Hippocampal formation (tissue), 2 donors: ENCODE measurements around the gene HEATR1.
"Not testable (repeated sequence)": the region's sequence is repeated elsewhere in the genome, so short reads cannot be mapped to it uniquely, and the experiment has no call there.

Source experiments
- DNase-seq, 2 donors: peaks; one replicate each; lab custom pipeline; 2025; lab: John Stamatoyannopoulos, UW

HEATR1 gene

GRCh38 chr1:236581528-236581927 lies 22.8 kb downstream of the HEATR1 start:
- DNase-seq: no peak

- not testable (repeated sequence) for DNase-seq
Observed at GRCh38 chr1:236580404-236580803, 23.9 kb downstream of the HEATR1 start.

GRCh38 chr1:236578661-236579060 lies 25.7 kb downstream of the HEATR1 start:
- DNase-seq: no peak

GRCh38 chr1:236577041-236577440 lies 27.3 kb downstream of the HEATR1 start:
- DNase-seq: not testable (repeated sequence)

GRCh38 chr1:236576004-236576403 lies 28.3 kb downstream of the HEATR1 start:
- no peak for DNase-seq

- peak in 1 of 2 donors; percentile 15 for DNase-seq
Observed at GRCh38 chr1:236575523-236575922, 28.8 kb downstream of the HEATR1 start.

GRCh38 chr1:236568285-236568894 lies 35.9 kb downstream of the HEATR1 start:
- no peak for DNase-seq

GRCh38 chr1:236565530-236565929 lies 38.8 kb downstream of the HEATR1 start:
- DNase-seq: no peak

GRCh38 chr1:236561976-236562375 lies 42.3 kb downstream of the HEATR1 start:
- no peak for DNase-seq

GRCh38 chr1:236560213-236560771 lies 44.0 kb downstream of the HEATR1 start:
- no peak for DNase-seq

- DNase-seq: no peak
Observed at GRCh38 chr1:236558846-236559245, 45.5 kb downstream of the HEATR1 start.

GRCh38 chr1:236558081-236558480 lies 46.2 kb downstream of the HEATR1 start:
- no peak for DNase-seq

- DNase-seq: no peak
Observed at GRCh38 chr1:236556606-236557005, 47.7 kb downstream of the HEATR1 start.

- no peak for DNase-seq
Observed at GRCh38 chr1:236553370-236553769, 50.9 kb downstream of the HEATR1 start.

GRCh38 chr1:236552901-236553300 lies 51.4 kb downstream of the HEATR1 start:
- no peak for DNase-seq

- DNase-seq: no peak
Observed at GRCh38 chr1:236552096-236552495, 52.2 kb downstream of the HEATR1 start.

- no peak for DNase-seq
Observed at GRCh38 chr1:236550961-236551851, 53.1 kb downstream of the HEATR1 start.

- no peak for DNase-seq
Observed at GRCh38 chr1:236548452-236548851, 55.9 kb downstream of the HEATR1 start.

- no peak for DNase-seq
Observed at GRCh38 chr1:236545621-236546169, 58.6 kb downstream of the HEATR1 start.

GRCh38 chr1:236543065-236543669 lies 61.1 kb downstream of the HEATR1 start:
- DNase-seq: no peak

GRCh38 chr1:236541710-236542109 lies 62.6 kb downstream of the HEATR1 start:
- DNase-seq: no peak

GRCh38 chr1:236540813-236541465 lies 63.4 kb downstream of the HEATR1 start:
- no peak for DNase-seq
